Neural progenitor cell (in vitro differentiated cells): ENCODE results near the gene ACAN. TPM values are rescaled to one million over a fixed set of nuclear protein-coding genes. Genes with fewer than 3 reads are reported as not detected.
A peak's percentile ranks its signal among the peaks of the same experiment; 100 is the strongest.

Experiments
- DNase-seq: peaks from one replicate; pipeline ENCODE4 v3.0.0-alpha.2; 2016; ENCODE audit warnings: low spot score
- H2AFZ ChIP-seq: fragments of 200-600 bp; sonication (generic); replicated peaks from 2 replicates; pipeline ENCODE4 v1.6.1; 2016; ENCODE audit warnings: antibody characterized with exemption
- H3F3A ChIP-seq: fragments of 200-600 bp; sonication (generic); 2 replicates; pipeline ENCODE4 v1.6.1; 2016; ENCODE audit warnings: antibody characterized with exemption, low read depth
- H3K27ac ChIP-seq: fragments of 200-600 bp; sonication (generic); 2 replicates; pipeline ENCODE4 v1.5.1; 2016; ENCODE audit warnings: mild to moderate bottlenecking
- H3K27me3 ChIP-seq: fragments of 200-600 bp; sonication (generic); 2 replicates; pipeline ENCODE4 v1.6.1; 2016; ENCODE audit warnings: mild to moderate bottlenecking, moderate library complexity
- H3K36me3 ChIP-seq: fragments of 200-600 bp; sonication (generic); 2 replicates; pipeline ENCODE4 v1.5.1; 2016
- H3K4me1 ChIP-seq: fragments of 200-600 bp; sonication (generic); 2 replicates; pipeline ENCODE4 v1.6.1; 2016; ENCODE audit warnings: mixed run types
- H3K4me2 ChIP-seq: fragments of 200-600 bp; sonication (generic); 2 replicates; pipeline ENCODE4 v1.6.1; 2016
- H3K4me3 ChIP-seq: fragments of 200-600 bp; sonication (generic); 2 replicates; pipeline ENCODE4 v1.5.1; 2016
- H3K79me2 ChIP-seq: fragments of 200-600 bp; sonication (generic); 2 replicates; pipeline ENCODE4 v1.6.1; 2016; ENCODE audit warnings: low read depth
- H3K9ac ChIP-seq: fragments of 200-600 bp; sonication (generic); 2 replicates; pipeline ENCODE4 v1.6.1; 2016
- H3K9me3 ChIP-seq: fragments of 200-600 bp; sonication (generic); 2 replicates; pipeline ENCODE4 v1.5.1; 2016; ENCODE audit warnings: low read depth
- H4K20me1 ChIP-seq: fragments of 200-600 bp; sonication (generic); 2 replicates; pipeline ENCODE4 v1.6.1; 2016; ENCODE audit warnings: low read depth
- H3K27ac Mint-ChIP-seq: 3 replicates; pipeline ENCODE4 v1.8.0; 2021; ENCODE audit warnings: mixed read lengths
- H3K27me3 Mint-ChIP-seq: 2 replicates; pipeline ENCODE4 v1.8.0; 2022; ENCODE audit warnings: low read depth, mild to moderate bottlenecking, inconsistent platforms, moderate library complexity, mixed read lengths; ENCODE audit not compliant: insufficient read depth
- H3K36me3 Mint-ChIP-seq: 3 replicates; pipeline ENCODE4 v1.8.0; 2021; ENCODE audit warnings: mixed read lengths
- H3K4me1 Mint-ChIP-seq: 3 replicates; pipeline ENCODE4 v1.8.0; 2021; ENCODE audit warnings: mixed read lengths
- H3K4me3 Mint-ChIP-seq: 3 replicates; pipeline ENCODE4 v1.8.0; 2021; ENCODE audit warnings: mild to moderate bottlenecking, moderate library complexity, mixed read lengths
- H3K9me3 Mint-ChIP-seq: 3 replicates; pipeline ENCODE4 v1.8.0; 2020; ENCODE audit warnings: mixed read lengths
- CTCF ChIP-seq: fragments of 200-600 bp; sonication (generic); IDR thresholded peaks from 2 replicates; pipeline ENCODE4 v1.5.1; 2017; ENCODE audit warnings: antibody characterized with exemption, mild to moderate bottlenecking
- EZH2 ChIP-seq: fragments of 200-600 bp; sonication (generic); IDR thresholded peaks from 2 replicates; pipeline ENCODE4 v1.6.1; 2017; ENCODE audit warnings: antibody characterized with exemption, mild to moderate bottlenecking, moderate library complexity
- EZH2phosphoT487 ChIP-seq: fragments of 200-600 bp; sonication (generic); IDR thresholded peaks from 2 replicates; pipeline ENCODE4 v1.6.1; 2017; ENCODE audit warnings: antibody characterized with exemption
- total RNA-seq: library from RNA; depleted of rRNA; stranded (reverse); fragments of >200 nt; gene quantifications from 2 replicates; pipeline ENCODE4 v1.2.3, GENCODE V29; 2015; ENCODE audit warnings: low replicate concordance

The ACAN gene
- total RNA-seq, 1 donor from 2014 or later: 0.06 TPM

- H3K27ac ChIP-seq: no peak overlapping the region
These were observed 33.9 kb upstream of the ACAN start for GRCh38 chr15:88769161-88769971.

GRCh38 chr15:88775776-88776175 lies 27.5 kb upstream of the ACAN start:
- Histone ChIP-seq H3K27ac (no peak overlapping the region), H3K4me3 (no peak overlapping the region), H3K4me1 (no peaks in the 10 kb centered on the region), H3K9me3 (no peaks in the 10 kb centered on the region), H3K79me2 (no peaks in the 10 kb centered on the region), H3K9ac (no peak overlapping the region), H3K4me2 (no peak overlapping the region), H3K27me3 (peaks cover 12% of the 10 kb centered on the region), H3F3A (no peaks in the 10 kb centered on the region), H2AFZ (no peak overlapping the region), H3K36me3 (no peaks in the 10 kb centered on the region), H4K20me1 (no peaks in the 10 kb centered on the region)
- H3K4me3 Mint-ChIP-seq: no peak overlapping the region
- H3K9me3 Mint-ChIP-seq: peaks cover 14% of the 10 kb centered on the region
- H3K36me3 Mint-ChIP-seq: peaks cover 2% of the 10 kb centered on the region
- no peak for DNase-seq
- no peak overlapping the region for H3K27ac Mint-ChIP-seq
- no peaks in the 10 kb centered on the region for H3K4me1 Mint-ChIP-seq
- peaks cover 6% of the 10 kb centered on the region for H3K27me3 Mint-ChIP-seq
- no peak for TF ChIP-seq CTCF
- TF ChIP-seq EZH2phosphoT487: no peak
- no peak for TF ChIP-seq EZH2

More at GRCh38 chr15:88769161-88769971, 33.9 kb upstream of the ACAN start:
- Histone ChIP-seq H3F3A (no peaks in the 10 kb centered on the region), H4K20me1 (no peaks in the 10 kb centered on the region), H3K79me2 (no peaks in the 10 kb centered on the region), H3K9me3 (no peaks in the 10 kb centered on the region), H3K9ac (no peak overlapping the region), H2AFZ (peak overlapping the region; percentile 98), H3K36me3 (no peaks in the 10 kb centered on the region), H3K4me1 (peaks cover 4% of the 10 kb centered on the region), H3K4me3 (peak overlapping the region; percentile 46), H3K4me2 (peak overlapping the region; percentile 76), H3K27me3 (peaks cover 75% of the 10 kb centered on the region)
- peaks cover 5% of the 10 kb centered on the region for H3K36me3 Mint-ChIP-seq
- peak; percentile 67 for DNase-seq
- TF ChIP-seq EZH2phosphoT487 (peak; percentile 29), CTCF (no peak), EZH2 (peak; percentile 64)
- H3K27me3 Mint-ChIP-seq: peaks cover 4% of the 10 kb centered on the region
- H3K27ac Mint-ChIP-seq: no peak overlapping the region
- peaks cover 6% of the 10 kb centered on the region for H3K9me3 Mint-ChIP-seq
- H3K4me1 Mint-ChIP-seq: no peaks in the 10 kb centered on the region
- H3K4me3 Mint-ChIP-seq: no peak overlapping the region

- Mint-ChIP-seq H3K4me1 (peaks cover under 1% of the 10 kb centered on the region), H3K27ac (no peak overlapping the region), H3K27me3 (peaks cover 6% of the 10 kb centered on the region), H3K36me3 (peaks cover 2% of the 10 kb centered on the region), H3K9me3 (peaks cover 14% of the 10 kb centered on the region), H3K4me3 (no peak overlapping the region)
- no peak overlapping the region for H3K4me3 ChIP-seq
- H3K9ac ChIP-seq: no peak overlapping the region
- H3F3A ChIP-seq: no peaks in the 10 kb centered on the region
- H3K4me2 ChIP-seq: no peak overlapping the region
- no peaks in the 10 kb centered on the region for H3K79me2 ChIP-seq
- H3K9me3 ChIP-seq: no peaks in the 10 kb centered on the region
- H4K20me1 ChIP-seq: no peaks in the 10 kb centered on the region
- H2AFZ ChIP-seq: no peak overlapping the region
- H3K27ac ChIP-seq: no peak overlapping the region
- peaks cover 4% of the 10 kb centered on the region for H3K27me3 ChIP-seq
- H3K4me1 ChIP-seq: no peaks in the 10 kb centered on the region
- no peaks in the 10 kb centered on the region for H3K36me3 ChIP-seq
- DNase-seq: no peak
- TF ChIP-seq EZH2phosphoT487: no peak
- no peak for TF ChIP-seq EZH2
These were observed 26.6 kb upstream of the ACAN start for GRCh38 chr15:88776646-88777045.

- Histone ChIP-seq H3K9me3 (no peaks in the 10 kb centered on the region), H3K4me2 (no peak overlapping the region), H3K79me2 (no peaks in the 10 kb centered on the region), H4K20me1 (no peaks in the 10 kb centered on the region), H3K4me3 (no peak overlapping the region), H3K27ac (no peak overlapping the region), H2AFZ (no peak overlapping the region), H3K4me1 (no peaks in the 10 kb centered on the region), H3K27me3 (no peaks in the 10 kb centered on the region), H3K9ac (no peak overlapping the region), H3K36me3 (no peaks in the 10 kb centered on the region), H3F3A (no peaks in the 10 kb centered on the region)
- Mint-ChIP-seq H3K27ac (no peak overlapping the region), H3K9me3 (peaks cover 14% of the 10 kb centered on the region), H3K36me3 (peaks cover 2% of the 10 kb centered on the region), H3K27me3 (peaks cover 4% of the 10 kb centered on the region), H3K4me3 (no peak overlapping the region), H3K4me1 (peaks cover 6% of the 10 kb centered on the region)
- no peak for DNase-seq
- TF ChIP-seq EZH2phosphoT487: no peak
- no peak for TF ChIP-seq EZH2
- no peak for TF ChIP-seq CTCF
These were observed 23.3 kb upstream of the ACAN start for GRCh38 chr15:88779944-88780343.
